Panc1 (cell line): ENCODE results near the gene CPAMD8.

Source experiments
- CTCF ChIP-seq: fragments of 450-650 bp; IDR thresholded peaks from 2 replicates; pipeline ENCODE4 v1.5.1; 2017; ENCODE audit warnings: mild to moderate bottlenecking
- REST ChIP-seq, 2 experiments: IDR thresholded peaks; 2 replicates each; pipeline ENCODE4 v1.6.1; 2011 to 2012; ENCODE audit warnings: low read depth in 2 of 2, control low read depth in 1 of 2, low read length in 1 of 2, mild to moderate bottlenecking in 1 of 2, moderate library complexity in 1 of 2; ENCODE audit not compliant: insufficient read depth in 1 of 2

GRCh38 chr19:17025361-17025760, 1.2 kb downstream of the CPAMD8 start:
- TF ChIP-seq REST (IDR thresholded peaks at IDR 0.05; ENCODE audit: insufficient read depth in 1 of 2, low read depth in 2 of 2, low read length in 1 of 2) (no peak), CTCF (no peak)
